ENCODE data around the gene IRX2. TPM values are rescaled to one million over a fixed set of nuclear protein-coding genes. Genes with fewer than 3 reads are reported as not detected.

Gene IRX2
- 32.3 and 41.1 TPM in 2 replicates for total RNA-seq

GRCh38 chr5:2751592-2752021 is at the start of gene IRX2:
IRX2 (minus strand) TSS chr5:2751677; CDS start chr5:2751413, 264 bp downstream.

